Activated T-cell treated with anti-CD3 and anti-CD28 coated beads, Interleukin-2, amount 50 U/mL, for 4 hours (primary cell): ENCODE data around the gene SERTAD2. TPM values are rescaled to one million over a fixed set of nuclear protein-coding genes. Genes with fewer than 3 reads are reported as not detected.

Source experiments
- ATAC-seq, 2 donors: fragments of 200-7000 bp; cut with Tn5 transposase; one replicate each; pipeline ENCODE4 v1.10.0; 2021
- DNase-seq: peaks from one replicate; pipeline ENCODE4 v3.0.0-alpha.2; 2020
- H3K27me3 Mint-ChIP-seq: one replicate; pipeline ENCODE4 v1.8.0; 2021; ENCODE audit warnings: low read depth, mixed read lengths
- H3K36me3 Mint-ChIP-seq: one replicate; pipeline ENCODE4 v1.8.0; 2022; ENCODE audit warnings: mixed read lengths; ENCODE audit not compliant: insufficient read depth
- H3K4me1 Mint-ChIP-seq: one replicate; pipeline ENCODE4 v1.8.0; 2021; ENCODE audit warnings: low read depth, mixed read lengths
- H3K4me3 Mint-ChIP-seq: one replicate; pipeline ENCODE4 v1.8.0; 2021; ENCODE audit warnings: mild to moderate bottlenecking, moderate library complexity, mixed read lengths
- H3K9me3 Mint-ChIP-seq: one replicate; pipeline ENCODE4 v1.8.0; 2021; ENCODE audit warnings: mixed read lengths
- total RNA-seq, 3 donors: library from RNA; stranded (reverse); gene quantifications; one replicate each; pipeline ENCODE4 v1.2.1, GENCODE V29; 2021

The SERTAD2 gene
- total RNA-seq, 3 donors from 2014 or later = 10.5 to 14.2 (median 12.7) TPM

DNA sequence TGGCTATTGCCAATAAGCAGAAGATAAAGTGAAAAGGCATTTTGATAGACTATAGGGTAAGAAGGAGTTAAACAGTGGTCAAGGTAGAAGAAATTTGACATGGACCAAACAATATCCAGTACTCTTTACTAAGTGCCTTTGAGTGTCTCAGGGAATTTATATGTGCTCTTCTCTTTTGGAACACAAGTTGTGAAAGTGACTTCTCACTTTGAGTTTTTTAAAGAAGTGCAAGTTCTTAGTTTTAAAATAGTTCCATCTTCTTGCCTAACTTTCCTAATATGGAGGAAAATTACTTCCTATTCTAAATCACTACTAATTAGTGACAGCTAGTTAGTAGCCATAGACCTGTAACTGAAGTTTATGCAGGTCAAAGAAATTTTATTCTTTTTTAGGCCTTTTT lies 66.2 kb downstream of the SERTAD2 start:
- Mint-ChIP-seq H3K36me3 (peaks cover 34% of the 10 kb centered on the region), H3K4me3 (no peak overlapping the region), H3K27me3 (no peaks in the 10 kb centered on the region), H3K9me3 (no peaks in the 10 kb centered on the region), H3K4me1 (peaks cover 10% of the 10 kb centered on the region)
- ATAC-seq (no peak), DNase-seq (no peak)

- H3K9me3 Mint-ChIP-seq = no peaks in the 10 kb centered on the region
- no peaks in the 10 kb centered on the region for H3K27me3 Mint-ChIP-seq
- peak in 1 of 2 donors; percentile 32 for ATAC-seq
- peaks cover 32% of the 10 kb centered on the region for H3K36me3 Mint-ChIP-seq
- DNase-seq = no peak
- H3K4me1 Mint-ChIP-seq = peaks cover 10% of the 10 kb centered on the region
- no peak overlapping the region for H3K4me3 Mint-ChIP-seq
These were observed 66.7 kb downstream of the SERTAD2 start for GRCh38 chr2:64586883-64587481.

- Mint-ChIP-seq H3K36me3 (peaks cover 28% of the 10 kb centered on the region), H3K9me3 (no peaks in the 10 kb centered on the region), H3K4me3 (no peak overlapping the region), H3K27me3 (no peaks in the 10 kb centered on the region), H3K4me1 (peaks cover 4% of the 10 kb centered on the region)
- no peak for DNase-seq
- no peak for ATAC-seq
These were observed 67.7 kb downstream of the SERTAD2 start for GRCh38 chr2:64586054-64586453.

DNA sequence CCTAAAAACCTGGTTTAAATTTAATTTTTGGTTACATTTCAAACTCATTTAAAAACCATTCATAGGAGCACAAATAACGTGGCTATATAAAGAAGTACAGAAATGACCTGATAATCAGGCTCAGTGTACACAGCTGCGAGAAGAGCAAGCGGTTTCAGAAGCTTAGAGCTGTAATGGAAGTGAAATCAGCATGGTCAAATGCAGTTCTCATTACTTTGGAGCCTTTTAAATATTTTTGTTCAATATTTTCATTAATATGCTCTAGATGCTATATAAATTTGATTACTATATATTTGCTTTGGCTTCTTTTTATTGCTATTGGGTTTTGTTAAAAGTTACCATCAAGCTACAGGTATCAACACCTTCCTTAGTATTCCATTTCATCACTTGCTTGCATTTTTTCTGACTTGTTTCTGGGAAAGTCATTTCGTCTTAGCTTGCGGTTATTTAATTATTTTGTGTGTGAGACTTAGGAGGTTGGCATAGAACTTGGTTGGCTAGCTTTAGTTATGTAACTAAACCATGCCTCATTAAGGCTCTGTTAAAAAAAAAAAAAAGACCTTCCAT lies 70.9 kb downstream of the SERTAD2 start:
- no peak for ATAC-seq
- H3K4me1 Mint-ChIP-seq = peaks cover 3% of the 10 kb centered on the region
- H3K9me3 Mint-ChIP-seq = no peaks in the 10 kb centered on the region
- H3K27me3 Mint-ChIP-seq = no peaks in the 10 kb centered on the region
- peaks cover 20% of the 10 kb centered on the region for H3K36me3 Mint-ChIP-seq
- no peak for DNase-seq
- no peak overlapping the region for H3K4me3 Mint-ChIP-seq

GRCh38 chr2:64581777-64582539 lies 71.8 kb downstream of the SERTAD2 start:
- Mint-ChIP-seq H3K4me3 (no peak overlapping the region), H3K9me3 (no peaks in the 10 kb centered on the region), H3K36me3 (peaks cover 24% of the 10 kb centered on the region), H3K27me3 (no peaks in the 10 kb centered on the region), H3K4me1 (peaks cover 3% of the 10 kb centered on the region)
- DNase-seq (no peak), ATAC-seq (no peak)

Other genes starting within 250 kb of the SERTAD2 start
- gene LGALSL, start 199.8 kb downstream of the SERTAD2 start, total RNA-seq = 1 to 10 TPM in 2 of 3 donors, under 1 TPM in 1; 0.73 to 2.3 (median 1.9) TPM
- gene AFTPH, start 129.6 kb downstream of the SERTAD2 start, total RNA-seq = 10 to 100 TPM; 33.7 to 38.2 (median 37.4) TPM